AG10803 (cell line): ENCODE measurements around the gene RALGAPA2.

Experiments used
- DNase-seq: peaks from one replicate; pipeline ENCODE4 v3.0.0; 2010; ENCODE audit warnings: low read depth
- H3K4me3 ChIP-seq: 2 replicates; pipeline ENCODE4 v1.5.1; 2011; ENCODE audit warnings: mild to moderate bottlenecking, low read length, control low read depth
- TF ChIP-seq, protein P1 (sequence below): conservative IDR thresholded peaks from 2 replicates; pipeline ENCODE4 v1.5.1; 2011; ENCODE audit warnings: mild to moderate bottlenecking, low read length, control low read depth, inconsistent platforms

The RALGAPA2 gene

DNA sequence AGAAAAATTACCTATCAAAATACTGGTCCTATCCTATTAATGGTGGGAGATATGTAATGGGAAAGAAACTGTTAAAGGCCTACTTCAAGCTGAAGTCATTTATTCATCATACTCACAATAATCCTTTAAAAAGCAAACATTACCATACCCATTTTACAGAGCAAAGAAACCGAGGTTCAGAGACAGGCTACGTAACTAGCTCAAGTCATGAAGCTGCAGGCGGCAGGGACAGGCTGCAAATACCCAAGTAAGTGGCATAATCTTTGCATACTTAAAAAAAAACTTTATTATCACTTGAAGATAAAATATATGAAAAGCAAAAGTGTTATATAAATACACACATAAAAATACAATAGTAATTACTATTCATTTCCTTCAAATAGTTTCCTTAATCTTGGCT is 2.6 kb downstream of the RALGAPA2 start:
- TF ChIP-seq, protein P1, sequence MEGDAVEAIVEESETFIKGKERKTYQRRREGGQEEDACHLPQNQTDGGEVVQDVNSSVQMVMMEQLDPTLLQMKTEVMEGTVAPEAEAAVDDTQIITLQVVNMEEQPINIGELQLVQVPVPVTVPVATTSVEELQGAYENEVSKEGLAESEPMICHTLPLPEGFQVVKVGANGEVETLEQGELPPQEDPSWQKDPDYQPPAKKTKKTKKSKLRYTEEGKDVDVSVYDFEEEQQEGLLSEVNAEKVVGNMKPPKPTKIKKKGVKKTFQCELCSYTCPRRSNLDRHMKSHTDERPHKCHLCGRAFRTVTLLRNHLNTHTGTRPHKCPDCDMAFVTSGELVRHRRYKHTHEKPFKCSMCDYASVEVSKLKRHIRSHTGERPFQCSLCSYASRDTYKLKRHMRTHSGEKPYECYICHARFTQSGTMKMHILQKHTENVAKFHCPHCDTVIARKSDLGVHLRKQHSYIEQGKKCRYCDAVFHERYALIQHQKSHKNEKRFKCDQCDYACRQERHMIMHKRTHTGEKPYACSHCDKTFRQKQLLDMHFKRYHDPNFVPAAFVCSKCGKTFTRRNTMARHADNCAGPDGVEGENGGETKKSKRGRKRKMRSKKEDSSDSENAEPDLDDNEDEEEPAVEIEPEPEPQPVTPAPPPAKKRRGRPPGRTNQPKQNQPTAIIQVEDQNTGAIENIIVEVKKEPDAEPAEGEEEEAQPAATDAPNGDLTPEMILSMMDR = no peak
- DNase-seq = no peak
- no peak overlapping the region for H3K4me3 ChIP-seq

DNA sequence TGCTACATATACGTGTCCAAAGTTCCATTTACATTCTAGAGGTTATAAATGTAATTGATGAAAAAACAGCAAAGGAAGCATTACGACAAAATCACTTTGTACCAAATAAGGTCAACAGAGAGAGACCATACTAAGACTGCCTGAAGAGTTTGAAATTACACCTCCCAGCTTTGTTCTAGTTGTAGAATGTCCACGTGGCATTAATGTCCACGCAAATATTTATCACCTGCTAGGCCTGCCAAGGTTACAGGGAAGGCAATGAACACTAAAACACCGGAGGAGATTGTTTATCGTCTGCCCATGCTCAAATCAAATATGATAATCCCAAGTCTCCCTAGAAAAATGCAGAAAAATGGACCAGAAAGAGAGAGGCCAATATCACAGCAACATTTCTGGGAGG is 6.2 kb downstream of the RALGAPA2 start:
- TF ChIP-seq, protein P1 = no peak
- DNase-seq = no peak
- H3K4me3 ChIP-seq = no peak overlapping the region

DNA sequence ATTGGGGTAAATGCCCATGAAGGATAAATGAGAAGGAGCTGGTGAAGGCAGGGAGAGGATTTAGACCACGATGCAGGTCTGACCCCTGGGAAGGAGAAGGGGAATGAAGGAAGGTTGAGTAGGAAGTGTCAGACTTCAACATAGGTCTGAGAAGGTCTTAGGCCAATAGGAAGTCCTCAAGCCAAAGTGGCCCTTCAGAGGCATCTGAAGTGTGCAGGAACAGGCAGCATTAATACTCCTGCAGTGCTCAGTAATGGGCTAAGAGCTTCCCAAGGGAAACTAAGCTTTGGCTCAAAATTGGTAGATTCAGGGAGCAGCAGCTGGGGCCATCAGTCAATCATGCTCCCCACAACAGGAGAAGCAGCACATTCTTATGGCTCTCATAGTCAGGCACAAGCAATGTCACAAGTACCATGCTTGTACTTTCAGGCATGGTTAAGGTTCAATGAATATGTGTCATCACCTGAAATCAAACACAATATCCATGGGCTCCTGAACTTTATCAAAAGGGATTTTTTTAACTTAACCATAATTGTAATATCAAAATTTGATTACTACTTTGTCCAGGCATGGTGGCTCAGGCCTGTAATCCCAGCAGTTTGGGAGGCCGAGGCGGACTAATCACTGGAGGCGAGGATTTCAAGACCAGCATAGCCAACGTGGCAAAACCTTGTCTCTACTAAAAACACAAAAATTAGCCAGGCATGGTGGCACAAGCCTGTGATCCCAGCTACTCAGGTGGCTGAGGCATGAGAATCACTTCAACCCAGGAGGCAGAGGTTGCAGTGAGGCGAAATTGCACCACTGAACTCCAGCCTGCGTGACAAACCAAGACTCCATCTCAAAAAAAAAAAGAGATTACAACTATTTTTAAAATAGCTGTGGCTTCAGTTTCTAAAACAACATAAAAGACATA is 9.9 kb downstream of the RALGAPA2 start:
- no peak for DNase-seq
- H3K4me3 ChIP-seq = no peak overlapping the region
- TF ChIP-seq, protein P1 = no peak

DNA sequence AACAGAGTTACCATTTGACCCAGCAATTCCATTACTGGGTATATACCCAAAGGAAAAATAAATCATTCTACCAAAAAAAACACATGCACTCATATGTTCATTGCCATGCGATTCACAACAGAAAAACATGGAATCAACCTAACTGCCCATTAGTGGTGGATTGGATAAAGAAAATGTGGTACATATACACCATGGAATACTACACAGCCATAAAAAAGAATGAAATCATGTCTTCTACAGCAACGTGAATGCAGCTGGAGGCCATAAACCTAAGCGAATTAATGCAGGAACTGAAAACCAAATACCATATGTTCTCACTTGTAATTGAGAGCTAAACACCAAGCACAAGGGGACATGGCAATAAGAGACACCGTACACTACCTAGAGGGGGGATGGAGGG is 12.5 kb downstream of the RALGAPA2 start:
- TF ChIP-seq, protein P1 = no peak
- no peak for DNase-seq
- no peak overlapping the region for H3K4me3 ChIP-seq

DNA sequence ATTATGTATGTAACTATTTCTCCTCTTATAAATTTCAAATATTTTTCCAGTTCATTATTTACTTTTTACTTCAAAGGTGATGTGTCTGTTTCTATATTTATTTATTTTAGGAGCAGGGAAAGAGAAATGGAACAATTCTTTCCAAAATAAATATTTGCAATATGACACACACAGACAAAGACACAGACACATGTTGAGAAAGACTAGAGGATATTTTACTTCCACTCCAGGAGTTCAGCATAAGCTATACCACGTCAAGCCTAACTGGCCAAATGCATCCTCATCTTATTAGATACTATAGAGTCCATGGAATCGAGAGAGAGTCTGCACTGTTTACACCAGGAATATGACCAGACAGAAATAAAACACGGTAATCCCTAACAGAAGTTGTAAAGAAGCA is 13.3 kb downstream of the RALGAPA2 start:
- DNase-seq = no peak
- TF ChIP-seq, protein P1 = no peak
- no peak overlapping the region for H3K4me3 ChIP-seq

DNA sequence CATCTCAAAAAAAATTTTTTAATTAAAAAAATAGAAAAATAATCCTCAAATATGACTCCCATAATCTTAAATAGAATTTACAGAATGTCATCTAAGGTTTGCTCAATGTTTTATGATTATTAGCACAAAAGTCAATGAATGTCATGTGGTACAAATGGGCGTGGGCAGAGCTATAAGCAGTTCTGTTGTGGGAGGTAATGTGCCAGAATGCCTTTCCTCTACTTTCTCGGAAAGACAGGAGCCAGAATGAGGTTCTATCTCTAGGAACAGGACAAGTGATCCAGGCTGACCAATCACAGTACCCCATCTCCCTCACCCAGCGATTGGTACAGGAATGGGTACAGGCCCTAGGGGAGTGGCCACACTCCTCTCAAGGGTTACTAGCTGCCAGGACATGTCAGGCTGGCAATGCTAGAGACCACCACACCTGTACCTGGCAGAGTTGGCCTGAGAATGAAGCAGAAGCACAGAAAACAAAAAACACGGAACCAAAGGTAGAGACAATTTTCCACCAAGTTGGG is 15.1 kb downstream of the RALGAPA2 start:
- TF ChIP-seq, protein P1 = no peak
- no peak for DNase-seq
- no peak overlapping the region for H3K4me3 ChIP-seq

DNA sequence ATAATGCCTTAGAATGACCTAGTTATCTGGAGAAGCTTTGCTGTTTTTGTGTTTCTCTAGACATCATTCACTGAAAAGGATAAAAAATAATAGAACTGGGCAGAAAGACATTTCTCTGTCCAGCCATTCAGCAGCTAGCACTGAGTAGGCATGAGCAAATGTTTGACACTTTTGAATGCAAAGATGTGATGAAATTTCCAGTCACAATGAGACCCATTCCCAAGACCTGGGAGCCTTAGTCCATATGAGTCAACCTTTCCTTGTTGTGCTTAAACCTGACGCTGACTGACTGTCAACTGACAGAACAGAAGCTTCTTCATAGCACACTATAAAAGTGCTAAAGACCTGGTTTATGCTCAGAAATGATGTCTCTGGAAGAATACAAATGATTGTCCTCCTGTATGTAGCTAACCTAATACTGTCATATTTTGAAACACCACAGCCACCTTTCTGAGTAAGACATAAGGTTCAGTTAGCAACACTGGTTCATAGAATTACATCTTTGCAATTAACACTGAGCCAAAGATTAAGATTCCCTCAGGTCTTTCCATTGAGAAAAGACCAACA is 17.1 kb downstream of the RALGAPA2 start:
- DNase-seq = no peak
- TF ChIP-seq, protein P1 = no peak
- no peak overlapping the region for H3K4me3 ChIP-seq
